Neural progenitor cell (in vitro differentiated cells): ENCODE data around the gene INPP4A.

ENCODE experiments used
- CTCF ChIP-seq: fragments of 200-600 bp; sonication (generic); IDR thresholded peaks from 2 replicates; pipeline ENCODE4 v1.5.1; 2017; ENCODE audit warnings: antibody characterized with exemption, mild to moderate bottlenecking
- EZH2 ChIP-seq: fragments of 200-600 bp; sonication (generic); IDR thresholded peaks from 2 replicates; pipeline ENCODE4 v1.6.1; 2017; ENCODE audit warnings: antibody characterized with exemption, mild to moderate bottlenecking, moderate library complexity

DNA sequence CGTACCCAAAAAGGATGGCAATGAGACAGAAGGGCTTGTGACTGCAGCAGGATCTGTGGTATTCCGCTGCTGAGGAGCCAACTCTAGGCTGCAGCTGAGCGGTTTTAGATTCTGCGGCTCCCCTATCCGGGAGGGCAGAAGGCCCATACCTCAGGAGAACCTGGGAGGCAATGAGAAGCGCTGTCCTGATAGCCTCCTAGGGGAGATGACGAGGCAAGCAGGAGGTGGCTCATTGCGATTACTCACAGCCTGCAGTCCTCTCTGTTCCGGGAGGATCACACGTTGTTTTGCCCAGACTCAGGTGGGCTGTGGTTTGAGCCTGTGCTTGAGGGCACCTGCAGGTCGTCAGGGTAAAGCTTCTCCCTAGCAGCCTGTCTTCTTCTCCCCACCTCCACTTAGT is 98.6 kb downstream of the INPP4A start:
- TF ChIP-seq EZH2: no peak
- no peak for TF ChIP-seq CTCF
